NCI-H128 (cell line): ENCODE measurements around the gene QRICH1.
A peak's percentile ranks its signal among the peaks of the same experiment; 100 is the strongest.

Experiments used
- DNase-seq: peaks from one replicate; lab custom pipeline; 2025; ENCODE audit not compliant: unreplicated experiment; lab: John Stamatoyannopoulos, UW

The QRICH1 gene

DNA sequence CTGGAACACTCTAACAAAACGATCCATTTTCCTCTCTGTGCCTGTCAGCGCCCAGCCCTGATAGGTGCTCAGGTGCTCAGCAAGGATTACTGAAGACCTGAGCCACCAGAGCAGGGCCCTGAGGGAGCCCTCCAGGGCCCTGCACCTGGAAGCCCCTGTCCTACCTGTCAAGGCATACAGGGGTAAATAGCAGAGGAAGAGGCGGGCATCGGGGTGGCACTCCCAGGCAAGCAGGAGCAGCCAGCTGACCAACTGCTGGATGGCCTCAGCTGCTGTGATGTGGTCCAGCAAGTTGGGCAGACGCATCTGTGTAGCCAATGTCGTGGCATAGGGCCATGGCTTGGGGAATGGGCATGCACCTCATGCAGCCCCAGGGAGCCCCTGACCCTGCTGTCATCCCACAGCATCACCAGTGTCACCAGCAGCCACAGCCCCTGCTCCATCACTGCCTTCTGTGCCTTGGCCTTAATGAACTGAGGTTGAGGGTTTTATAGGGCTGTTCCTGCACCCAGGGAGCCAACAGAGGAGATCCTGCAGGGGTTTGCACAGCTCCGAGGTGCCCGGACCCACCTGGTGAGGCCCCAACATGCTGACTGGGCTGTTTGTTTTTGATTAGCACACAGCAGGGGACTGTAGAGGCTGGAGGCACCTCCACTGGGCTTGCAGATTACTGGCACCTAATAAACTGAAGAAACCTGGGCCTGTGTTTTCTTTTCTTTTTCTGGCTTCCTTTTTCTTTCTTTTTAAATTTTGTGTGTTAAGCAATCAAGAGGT lies 94.6 kb downstream of the QRICH1 start:
- DNase-seq = no peak

DNA sequence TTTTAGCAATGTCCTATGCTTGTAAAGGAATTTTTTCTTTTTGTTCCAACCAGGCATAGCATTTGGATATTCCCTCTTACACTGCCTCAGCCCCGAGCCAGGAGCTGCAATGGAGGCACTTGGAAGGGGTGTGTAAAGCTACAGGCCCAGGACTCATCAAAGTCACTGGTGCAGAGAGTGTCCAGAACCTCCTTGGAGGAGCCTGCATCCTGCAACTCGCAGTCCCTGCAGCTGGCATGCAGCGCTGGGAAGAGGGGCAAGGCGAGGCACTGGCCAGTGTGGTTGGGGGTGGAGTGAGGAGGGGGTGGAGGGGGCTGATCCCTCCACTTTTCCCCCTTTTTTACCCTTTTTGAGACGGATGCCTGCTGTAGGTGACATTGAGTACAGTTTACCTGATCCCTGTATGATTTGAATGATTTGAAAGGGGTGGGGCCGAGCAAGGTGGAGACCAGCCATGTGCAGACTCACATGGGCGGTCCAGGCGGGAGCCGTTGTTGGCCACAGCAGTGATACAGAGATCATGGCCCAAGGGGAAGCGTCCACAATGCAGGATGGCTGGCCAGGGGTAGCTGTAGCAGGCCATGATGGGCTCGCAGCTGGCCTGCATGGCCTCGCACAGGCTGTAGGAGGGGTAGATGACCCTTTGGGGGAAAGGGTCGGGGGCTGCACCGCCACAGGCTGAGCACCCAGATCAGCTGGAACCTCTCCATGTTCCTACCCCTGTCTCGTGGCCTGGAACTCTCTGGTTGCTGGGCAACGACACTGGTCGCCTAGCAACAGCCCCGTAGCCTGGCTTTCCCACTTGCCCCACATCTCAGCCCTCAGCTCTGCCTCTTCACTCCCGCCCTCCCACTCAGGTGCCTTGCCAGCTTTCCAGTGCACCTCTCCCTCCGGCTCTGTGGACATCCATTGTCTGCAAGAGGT lies 95.9 kb downstream of the QRICH1 start:
- DNase-seq = peak; percentile 78

DNA sequence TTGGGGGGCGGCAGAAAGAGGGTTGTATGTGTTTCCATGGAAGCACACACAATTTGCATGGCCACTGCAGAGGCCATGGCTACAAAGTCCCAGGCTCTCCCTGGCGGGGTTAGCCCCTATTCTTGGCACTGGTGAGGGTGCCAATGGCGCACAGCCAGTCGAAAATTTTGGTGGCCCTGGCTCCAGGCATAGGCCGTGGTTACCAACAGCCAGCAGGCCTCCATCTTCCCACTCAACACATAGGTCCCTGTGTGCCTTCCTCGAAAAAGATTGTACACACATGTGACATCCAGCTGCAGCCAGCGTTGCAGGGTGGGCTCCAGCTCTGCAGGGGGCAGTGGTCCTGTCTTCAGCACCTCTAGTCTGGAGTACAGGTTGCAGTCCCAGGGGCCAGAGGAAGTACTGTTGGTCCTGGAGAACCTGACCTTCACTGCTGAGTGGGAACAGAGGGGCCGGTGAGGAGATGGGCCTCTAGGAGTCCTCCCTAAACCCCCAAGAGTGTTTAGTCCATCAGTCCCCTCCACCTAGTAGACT lies 96.7 kb downstream of the QRICH1 start:
- DNase-seq = no peak

DNA sequence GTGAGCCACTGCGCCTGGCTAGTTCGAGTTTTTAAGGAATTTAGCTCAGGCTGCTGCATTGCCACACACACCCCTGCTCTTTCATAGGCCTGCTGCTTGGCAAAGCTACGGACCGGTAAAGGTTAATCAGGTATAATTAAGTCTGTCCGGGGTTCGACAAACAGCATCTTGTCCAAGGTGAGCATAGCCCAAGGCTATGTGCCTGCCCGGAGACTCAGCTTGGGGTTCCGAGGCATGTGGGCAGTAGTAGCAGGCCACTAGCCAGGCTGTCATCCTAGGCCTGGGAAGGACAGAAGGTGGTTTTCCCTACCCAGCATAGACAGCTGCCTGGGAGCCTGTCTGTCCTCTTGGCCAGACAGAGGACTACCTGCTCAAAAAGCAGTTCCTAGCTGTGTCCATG lies 97.2 kb downstream of the QRICH1 start:
- DNase-seq = no peak

DNA sequence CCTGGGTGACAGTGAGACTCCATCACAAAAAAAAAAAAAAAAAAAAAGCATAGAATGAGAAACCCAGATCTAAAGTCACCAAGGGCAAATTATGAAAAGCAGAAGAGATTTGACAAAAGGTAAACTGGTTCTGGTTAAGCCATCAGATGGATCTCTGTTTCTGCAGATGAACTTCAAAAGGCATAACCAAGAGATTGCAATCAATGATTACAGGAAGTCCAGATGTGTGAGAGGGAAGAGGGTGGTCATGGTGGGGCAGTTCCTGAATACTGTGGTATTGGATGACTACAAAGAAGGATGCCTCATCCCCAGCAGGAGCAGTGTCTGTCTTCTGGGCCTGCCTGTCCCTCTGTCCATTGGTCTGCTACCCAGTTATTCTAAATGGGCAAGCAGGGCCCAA lies 100.0 kb downstream of the QRICH1 start:
- DNase-seq = no peak

DNA sequence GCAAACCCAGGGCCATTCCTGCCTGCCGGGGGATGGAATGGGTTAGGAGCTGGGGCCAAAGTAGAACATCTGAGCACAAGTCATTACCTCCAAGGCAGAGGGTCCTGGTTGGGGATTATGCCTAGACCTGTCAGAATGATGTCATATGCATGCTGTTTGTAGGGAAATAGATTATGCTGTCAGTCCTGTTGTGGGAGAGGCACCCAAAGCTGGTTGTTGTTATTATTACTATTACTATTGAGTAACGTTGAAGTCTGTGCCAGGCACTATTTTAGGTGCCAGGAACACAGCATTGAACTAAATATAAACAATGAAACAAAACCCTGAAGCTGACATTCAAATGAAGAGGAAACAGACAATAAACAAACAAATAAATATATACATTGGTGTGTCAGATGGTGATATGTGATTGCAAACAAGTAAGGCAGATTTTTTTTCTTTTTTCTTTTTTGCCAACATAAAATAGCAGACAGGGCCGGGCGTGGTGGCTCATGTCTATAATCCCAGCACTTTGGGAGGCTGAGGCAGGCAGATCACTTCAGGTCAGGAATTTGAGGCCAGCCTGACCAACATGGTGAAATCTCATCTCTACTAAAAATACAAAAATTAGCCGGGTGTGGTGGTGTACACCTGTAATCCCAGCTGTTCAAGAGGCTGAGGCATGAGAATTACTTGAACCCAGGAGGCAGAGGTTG lies 101.9 kb downstream of the QRICH1 start:
- DNase-seq = no peak

DNA sequence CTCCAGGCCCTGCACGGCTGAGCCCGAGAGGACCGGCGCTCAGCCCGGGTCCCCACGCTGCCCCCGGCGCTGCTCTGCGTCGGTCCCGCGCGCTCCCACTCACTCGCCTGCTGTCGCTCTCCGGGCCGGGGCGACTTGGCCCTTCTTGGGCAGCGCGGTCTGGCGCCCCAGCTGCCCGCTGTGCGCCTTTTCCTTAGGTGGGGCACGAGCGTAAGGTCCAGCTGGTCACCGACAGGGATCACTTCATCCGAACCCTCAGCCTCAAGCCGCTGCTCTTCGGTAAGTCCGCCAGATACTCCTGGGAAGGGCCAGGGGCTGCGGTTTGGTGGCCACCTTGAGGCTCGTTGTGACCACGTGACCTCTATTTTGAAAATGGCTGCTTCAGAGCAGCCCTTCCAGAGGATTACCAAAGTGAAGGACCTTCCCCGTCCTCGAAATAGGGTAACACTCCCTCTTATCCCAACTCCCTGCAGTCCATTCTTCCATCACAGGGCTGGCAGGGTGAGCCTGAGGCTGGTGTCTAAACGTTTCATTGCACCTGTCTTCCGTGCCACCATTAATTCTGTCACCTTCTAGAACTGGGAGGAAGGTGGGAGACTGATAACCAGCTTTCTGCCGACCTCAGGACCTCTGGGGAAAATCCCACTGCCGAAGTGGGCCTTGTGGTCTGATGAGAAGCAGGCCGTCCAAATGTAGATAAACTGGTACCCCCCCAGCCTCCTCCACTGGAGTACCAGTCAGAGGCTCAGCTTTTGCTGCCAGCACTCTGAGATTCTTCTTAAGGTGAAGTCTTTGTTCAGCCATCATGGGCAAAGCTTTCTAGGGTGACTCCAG lies 103.0 kb downstream of the QRICH1 start:
- DNase-seq = no peak

DNA sequence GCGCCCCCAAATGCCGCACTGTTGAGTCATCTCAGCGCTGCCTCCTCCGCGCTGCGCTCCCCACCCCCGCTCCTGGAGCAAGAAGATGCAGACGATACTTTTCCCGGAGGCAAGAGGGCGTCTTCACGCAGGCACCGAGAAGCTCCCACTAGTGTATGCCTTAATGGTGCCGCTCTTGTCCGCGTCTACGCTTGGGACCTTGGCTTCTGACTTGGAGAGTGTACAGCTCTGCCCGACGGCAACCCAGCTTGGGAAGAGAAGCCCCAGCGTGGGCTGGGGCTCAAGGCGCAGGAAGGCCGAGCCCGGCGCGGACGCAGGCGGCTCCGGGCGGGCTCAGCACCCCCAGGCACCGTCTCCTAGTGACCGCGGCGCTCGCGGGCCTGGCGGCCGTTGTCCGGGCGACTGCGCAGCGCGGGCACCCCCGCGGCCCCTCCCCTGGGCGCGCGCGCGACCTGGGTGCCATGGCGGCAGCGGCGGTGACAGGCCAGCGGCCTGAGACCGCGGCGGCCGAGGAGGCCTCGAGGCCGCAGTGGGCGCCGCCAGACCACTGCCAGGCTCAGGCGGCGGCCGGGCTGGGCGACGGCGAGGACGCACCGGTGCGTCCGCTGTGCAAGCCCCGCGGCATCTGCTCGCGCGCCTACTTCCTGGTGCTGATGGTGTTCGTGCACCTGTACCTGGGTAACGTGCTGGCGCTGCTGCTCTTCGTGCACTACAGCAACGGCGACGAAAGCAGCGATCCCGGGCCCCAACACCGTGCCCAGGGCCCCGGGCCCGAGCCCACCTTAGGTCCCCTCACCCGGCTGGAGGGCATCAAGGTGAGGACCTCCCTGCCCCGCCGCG lies 103.9 kb downstream of the QRICH1 start, which contains the start of gene P4HTM:
Gene P4HTM, plus strand, starts transcription at position 446 of the 840 bp plus-strand sequence. Its CDS starts 16 bp downstream, at position 462.
- peak; percentile 19 for DNase-seq

DNA sequence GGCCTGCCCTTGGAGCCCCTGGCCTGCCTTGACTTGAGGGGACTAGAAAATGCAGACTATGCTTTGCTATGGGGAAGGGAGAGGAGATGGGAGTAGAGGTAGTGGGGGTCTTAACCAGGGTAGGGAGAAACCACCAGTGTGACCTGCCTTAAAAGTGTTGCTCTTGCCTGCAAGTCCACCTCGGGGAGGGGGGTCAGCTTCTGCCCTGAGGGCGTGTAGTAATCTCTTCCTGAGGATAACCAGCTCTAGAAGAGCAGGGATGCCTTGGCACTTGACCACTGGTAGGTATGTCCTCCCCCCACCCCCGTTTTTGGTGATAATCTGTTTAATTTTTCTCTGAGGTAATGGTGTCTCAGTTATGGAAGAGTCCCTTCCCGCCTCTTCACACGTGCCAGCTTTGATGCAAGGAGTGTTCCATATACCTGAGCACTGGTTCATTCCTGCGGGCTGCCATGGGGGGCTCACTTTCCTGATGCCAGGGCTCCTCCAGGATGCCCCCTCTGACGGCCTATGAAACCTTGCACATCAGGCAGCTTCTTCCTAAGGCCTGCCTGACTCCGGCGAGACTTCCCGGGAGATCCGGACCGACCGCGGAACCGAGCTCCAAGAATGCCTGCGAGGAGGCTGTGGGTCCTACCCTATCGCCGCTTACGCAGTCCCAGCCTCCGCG lies 104.6 kb downstream of the QRICH1 start:
- no peak for DNase-seq

DNA sequence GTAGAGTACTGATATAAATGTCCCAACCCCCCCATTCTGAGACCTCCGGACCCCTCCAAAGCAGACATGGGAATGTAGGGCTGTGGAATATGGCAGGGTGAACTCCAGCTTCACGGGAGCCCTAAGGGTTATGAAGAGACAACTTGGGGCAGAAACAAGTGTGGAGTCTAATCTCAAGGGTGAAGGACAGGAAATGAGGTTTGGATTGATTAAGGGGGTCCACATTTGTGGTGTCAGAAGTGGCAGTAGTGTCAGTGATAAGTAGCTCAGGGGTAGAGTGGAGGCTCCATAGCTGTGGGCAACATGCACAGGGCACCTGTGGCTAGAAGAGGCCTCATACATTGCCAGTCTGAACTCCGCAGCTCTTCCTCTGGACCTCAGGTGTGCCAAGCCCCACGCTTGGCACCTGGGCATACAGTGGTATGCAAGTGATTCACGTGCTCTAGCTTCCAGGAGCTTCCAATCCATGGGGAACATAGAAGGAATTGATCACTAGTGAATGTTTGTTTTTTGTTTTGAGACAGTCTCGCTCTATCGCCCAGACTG lies 108.0 kb downstream of the QRICH1 start:
- DNase-seq = no peak

DNA sequence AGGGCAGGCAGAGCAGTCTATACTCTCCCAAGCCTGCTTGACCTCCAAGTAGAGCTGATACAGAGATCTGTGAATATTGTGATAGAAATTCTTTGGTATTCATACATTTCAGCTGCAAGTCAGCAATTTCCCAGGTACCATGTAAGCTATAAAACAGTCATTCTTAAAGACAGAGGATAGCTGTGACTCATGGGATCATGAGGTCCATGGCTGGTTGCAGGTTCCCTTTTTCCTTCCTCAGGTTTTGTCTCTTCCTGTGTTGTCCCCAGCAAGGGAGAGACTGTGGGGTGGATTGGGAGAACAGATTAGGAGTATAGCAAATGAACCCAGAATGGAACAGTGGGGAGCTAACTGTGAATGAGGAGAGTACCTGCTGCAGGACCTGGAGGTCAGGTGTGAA lies 109.2 kb downstream of the QRICH1 start:
- DNase-seq = no peak

DNA sequence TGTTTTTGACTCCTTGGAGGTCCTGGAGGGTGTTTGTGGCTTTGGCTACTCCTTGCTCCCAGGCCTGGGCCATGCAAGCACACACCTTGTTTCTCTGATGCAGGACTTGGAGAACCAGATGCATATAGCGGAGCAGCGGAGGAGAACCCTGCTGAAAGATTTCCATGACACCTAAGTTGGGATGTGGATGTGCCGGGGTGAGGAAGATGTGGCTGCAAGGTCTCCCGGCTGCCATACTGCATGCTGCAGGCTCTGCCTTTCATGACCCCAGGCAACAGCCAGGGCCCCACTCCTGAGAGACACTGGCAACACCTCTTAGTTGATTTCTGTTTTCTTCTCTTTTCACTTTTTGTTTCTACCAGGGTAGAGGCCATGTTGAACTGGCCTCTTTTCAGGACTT lies 110.8 kb downstream of the QRICH1 start:
- no peak for DNase-seq

DNA sequence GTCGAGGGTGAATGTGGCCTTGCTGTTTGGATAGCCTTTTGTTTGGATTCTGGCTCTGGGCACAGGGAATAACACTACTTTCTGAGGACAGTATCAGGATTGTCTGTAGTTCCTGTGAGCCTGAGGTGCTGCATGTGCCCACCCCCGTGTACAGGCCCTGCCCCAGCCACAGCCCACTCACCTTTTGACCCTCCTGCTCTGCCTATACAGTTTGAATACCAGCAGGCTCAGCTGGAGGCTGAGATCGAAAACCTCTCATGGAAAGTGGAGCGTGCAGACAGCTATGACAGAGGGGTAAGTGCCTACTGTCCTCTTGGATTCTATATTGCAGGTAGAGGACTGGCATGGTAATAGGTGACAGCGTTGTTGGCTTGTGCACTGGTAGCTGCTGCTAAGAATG lies 111.2 kb downstream of the QRICH1 start:
- DNase-seq = no peak

DNA sequence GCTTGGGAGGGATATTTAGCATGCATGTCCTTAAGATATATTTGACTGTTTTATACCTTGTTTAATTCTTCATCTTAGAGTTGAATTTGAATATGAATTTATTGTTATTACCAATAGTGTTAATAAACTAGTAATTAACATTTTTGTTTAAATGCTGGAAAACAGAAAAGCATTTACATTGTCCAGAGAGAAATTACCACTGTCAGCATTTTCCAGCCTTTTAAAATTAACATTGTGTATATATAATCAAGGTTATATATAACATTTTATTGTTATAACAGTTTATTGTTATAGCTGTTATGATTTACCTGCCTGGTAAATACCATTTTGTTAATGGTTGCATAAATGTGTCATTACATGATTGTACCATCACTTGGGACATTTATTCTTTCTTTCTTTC lies 111.9 kb downstream of the QRICH1 start:
- no peak for DNase-seq

DNA sequence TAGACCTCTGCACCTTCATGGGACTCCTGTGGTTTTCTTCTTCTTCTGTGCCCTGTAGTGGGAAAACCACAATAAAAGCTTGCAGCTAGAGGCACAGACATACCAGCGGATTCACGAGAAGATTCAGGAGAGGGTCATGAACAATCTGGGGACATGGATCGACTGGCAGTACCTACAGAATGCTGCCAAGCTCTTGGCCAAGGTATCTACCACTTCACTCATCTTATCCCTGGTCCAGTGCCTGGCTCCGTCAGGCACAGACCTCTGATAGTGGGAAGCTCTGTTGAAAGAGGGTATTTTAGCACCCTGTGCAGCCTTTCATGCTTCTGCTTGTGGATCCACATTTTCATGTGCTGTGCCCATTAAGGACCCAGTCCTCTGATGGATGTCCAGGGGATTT lies 113.6 kb downstream of the QRICH1 start:
- no peak for DNase-seq
